NAMALWA (cell line): ENCODE results near the gene KIDINS220.
"Not testable (repeated sequence)": the region's sequence is repeated elsewhere in the genome, so short reads cannot be mapped to it uniquely, and the experiment has no call there.

Experiments used
- DNase-seq: peaks from one replicate; pipeline ENCODE4 v3.0.0-alpha.2; 2015; ENCODE audit warnings: low spot score

Gene KIDINS220

GRCh38 chr2:8754106-8754776, 83.2 kb downstream of the KIDINS220 start:
- DNase-seq: no peak

- no peak for DNase-seq
Observed at GRCh38 chr2:8753609-8754008, 83.8 kb downstream of the KIDINS220 start.

GRCh38 chr2:8752385-8752784, 85.0 kb downstream of the KIDINS220 start:
- DNase-seq: no peak

- DNase-seq: no peak
Observed at GRCh38 chr2:8750221-8750620, 87.2 kb downstream of the KIDINS220 start.

- DNase-seq: no peak
Observed at GRCh38 chr2:8743261-8743660, 94.2 kb downstream of the KIDINS220 start.

GRCh38 chr2:8740136-8740535, 97.3 kb downstream of the KIDINS220 start:
- DNase-seq: no peak

GRCh38 chr2:8737571-8738175, 99.7 kb downstream of the KIDINS220 start:
- no peak for DNase-seq

DNA sequence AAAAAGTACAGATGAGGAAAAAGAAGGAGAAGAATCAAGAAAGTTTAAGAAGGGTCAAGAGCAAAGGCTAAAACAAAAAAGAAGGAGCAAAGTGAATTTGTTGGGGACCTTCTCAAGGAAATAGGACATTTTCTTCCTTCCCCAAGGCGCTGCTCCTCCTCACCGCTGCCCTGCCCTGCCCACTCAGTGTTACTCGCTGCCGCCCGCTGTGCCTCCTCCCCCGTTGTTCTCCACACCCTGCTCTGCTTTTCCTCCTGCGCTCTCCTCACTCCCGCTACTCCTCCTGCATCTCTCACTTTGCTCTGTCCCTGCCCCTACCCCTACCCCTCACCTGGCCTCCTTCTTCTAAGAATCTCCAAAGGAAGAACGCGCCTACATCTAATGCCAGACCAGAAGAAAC, 104.8 kb downstream of the KIDINS220 start:
- DNase-seq: no peak

DNA sequence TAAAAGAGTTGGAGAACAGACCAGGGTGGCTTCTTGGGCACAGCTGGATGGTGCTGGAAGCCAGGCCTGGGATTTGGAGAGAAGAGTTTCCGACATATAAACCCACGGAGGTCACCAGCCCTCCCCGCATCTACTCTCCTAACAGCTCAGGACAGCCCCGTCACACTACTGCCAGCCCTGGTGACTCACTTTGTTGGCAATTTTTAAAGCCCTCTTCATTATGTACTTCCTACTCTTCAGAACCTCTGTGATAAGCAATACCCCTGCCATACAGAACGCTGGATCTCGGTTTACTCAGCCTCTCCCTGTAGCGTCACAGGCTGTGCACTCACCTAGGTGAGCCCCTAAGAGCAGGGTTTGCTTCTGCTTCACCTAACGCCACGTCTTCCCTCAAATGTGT, 107.5 kb downstream of the KIDINS220 start:
- no peak for DNase-seq

DNA sequence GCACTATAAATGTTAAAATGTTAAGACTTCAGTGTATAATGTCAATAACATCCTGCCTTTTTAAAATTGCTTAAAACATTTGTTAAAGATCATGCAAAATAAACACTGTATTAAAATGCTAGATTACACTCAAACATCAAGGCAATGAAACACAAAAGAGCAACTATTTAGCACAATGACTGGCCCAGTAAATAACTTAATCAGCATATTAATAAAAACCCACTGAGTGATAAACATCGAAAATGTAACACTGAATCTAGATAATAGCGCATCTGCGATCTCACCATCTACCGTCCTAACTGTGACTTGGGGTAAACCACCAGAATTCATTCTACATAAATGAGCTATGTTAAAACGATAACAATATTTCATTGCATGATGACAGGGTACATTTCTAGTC, 108.3 kb downstream of the KIDINS220 start:
- not testable (repeated sequence) for DNase-seq

DNA sequence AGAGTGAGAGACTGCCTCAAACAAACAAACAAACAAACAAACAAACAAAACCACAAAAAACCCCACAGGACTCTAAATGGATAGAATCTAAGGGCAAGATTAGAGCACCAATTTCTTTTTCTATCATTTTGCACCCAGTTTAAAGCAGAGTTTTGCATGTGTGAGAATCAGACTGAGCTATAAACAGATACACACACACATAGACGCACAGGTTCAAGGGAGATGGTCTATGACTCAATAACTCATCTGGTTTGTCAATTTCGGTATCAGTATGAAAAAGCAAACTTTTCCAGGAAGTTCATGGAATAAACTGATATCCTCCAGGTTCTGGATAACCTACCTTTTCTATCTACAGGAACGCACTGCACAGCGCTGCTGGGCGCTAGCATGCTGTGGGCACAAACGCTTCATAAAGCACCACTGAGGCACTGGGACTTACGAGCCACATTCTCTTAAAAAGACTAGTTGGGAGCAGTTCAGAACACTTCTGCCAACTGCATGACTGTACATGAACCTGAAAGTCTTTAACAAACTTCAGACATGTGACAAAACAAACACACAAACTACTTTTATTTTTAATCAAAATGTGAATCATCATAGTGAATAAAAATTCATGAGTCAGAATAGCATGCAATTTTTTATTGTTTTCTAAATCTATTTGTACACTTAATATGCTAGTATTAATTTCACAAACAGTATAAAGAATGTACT, 109.0 kb downstream of the KIDINS220 start:
- no peak for DNase-seq

DNA sequence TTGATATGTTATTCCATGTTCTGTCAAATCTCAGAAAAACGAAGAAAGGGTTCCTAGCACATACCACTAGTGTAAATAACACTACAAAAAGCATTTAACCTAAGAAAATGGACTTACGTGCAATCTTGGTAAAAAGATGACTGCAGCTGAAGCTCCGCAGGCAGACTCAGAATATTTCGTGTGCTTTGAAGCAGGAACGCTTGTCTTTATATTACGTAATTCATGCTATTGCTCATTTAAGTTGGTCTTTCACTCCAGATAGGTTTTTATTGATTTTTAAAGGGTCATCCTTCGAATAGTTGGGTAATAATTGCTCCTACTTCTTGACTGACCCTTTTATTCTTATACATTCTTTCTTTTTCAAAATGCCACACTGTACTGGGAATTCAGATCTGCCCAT, 111.6 kb downstream of the KIDINS220 start:
- DNase-seq: no peak

DNA sequence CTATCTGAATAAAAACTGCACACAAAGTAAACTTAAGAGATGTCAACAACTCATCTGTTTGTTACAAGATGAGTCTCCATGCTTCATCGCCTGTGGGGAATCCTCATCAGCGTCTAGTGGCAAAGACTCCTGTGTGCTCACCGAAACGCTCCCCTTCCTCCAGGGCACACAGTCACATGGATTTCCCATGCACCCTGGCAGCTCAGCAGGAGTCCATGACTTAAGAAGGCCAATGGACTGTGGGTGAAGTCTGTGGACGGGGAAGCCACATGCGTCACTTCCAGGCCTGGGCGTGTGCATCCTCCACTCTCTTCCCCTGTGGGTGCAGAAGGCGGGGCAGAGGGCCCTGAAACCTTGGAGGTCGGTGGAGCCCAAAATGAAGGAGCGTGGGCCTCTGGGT, 114.4 kb downstream of the KIDINS220 start:
- no peak for DNase-seq

DNA sequence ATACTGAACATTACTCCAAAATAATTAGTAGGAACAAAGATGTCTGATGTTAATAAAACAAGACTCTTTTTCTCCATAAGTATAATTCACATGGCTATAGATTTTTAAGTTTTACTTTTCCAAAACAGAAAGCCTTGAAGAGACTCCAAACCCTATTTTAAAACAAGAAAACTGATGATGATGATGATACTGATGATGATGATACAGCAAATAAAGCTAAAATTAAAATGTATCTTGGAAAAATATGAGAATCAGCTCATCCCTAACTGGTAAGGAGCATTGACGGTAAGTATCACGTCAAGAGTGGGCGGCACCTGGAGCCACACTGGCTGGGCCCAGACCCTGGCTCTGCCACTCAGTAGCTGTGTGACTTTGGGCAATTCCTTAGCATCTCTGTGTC, 116.0 kb downstream of the KIDINS220 start:
- DNase-seq: no peak

DNA sequence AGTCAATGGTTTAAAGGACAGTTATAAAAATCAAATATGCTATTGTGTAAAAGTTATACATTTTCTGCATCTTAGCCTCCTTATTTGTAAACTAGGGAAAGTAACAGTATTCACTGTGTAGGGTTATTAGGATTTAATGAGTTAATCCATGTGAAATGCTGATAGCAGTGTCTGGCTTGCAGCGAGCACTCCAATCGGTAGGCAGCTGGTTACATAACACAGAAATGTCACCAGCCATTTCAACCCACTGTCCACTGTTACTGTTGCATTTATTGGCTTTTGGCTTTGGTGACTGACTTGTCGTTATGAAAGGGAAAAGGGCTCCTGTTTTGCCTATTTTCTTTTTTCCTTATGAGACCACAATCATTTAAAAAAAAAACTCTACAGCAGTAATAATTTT, 116.7 kb downstream of the KIDINS220 start:
- no peak for DNase-seq

DNA sequence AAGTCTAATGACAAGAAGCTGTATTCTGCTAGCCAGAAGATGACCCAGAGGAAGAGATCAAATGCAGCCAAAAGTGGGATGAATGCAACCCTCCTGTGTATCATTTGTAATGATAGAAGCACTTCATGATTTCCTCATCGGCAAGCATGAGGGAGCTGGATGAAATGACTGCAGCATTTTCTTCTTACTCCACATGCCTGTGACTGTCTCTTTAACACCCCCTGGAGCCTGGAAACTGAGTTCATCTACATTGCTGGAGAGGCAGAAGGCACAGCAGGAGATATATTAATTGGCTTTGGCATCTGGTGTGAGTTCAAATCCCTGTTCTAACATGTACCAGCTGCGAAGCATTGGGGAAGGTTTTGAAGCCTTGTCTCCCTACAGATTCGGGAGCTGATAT, 117.9 kb downstream of the KIDINS220 start:
- DNase-seq: no peak

- DNase-seq: no peak
Observed at GRCh38 chr2:8714971-8715370, 122.4 kb downstream of the KIDINS220 start.

GRCh38 chr2:8714283-8714682, 123.1 kb downstream of the KIDINS220 start:
- DNase-seq: no peak

GRCh38 chr2:8710951-8711350, 126.5 kb downstream of the KIDINS220 start:
- DNase-seq: no peak

DNA sequence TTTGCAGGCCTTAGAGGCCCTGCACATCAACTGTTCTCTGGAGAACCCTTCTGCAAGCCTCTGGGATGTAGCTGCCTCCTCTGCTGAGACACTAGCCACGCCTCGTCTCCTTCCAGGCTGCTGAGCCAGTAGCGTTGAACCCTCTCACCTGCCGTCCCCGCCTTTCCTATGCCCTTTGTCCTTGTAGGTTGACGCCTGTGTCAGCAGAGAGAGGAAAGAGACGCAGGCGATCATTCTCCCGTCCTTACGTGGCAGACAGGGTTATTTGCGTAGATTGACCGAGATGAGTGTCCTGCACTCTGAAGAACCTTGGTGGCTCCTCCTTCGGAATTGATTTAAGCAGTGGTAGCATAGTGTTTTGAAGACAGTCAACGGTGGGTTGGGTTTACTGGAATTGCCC, 127.8 kb downstream of the KIDINS220 start:
- no peak for DNase-seq

- DNase-seq: no peak
Observed at GRCh38 chr2:8704906-8705305, 132.5 kb downstream of the KIDINS220 start.

- DNase-seq: no peak
Observed at GRCh38 chr2:8701681-8702379, 135.6 kb downstream of the KIDINS220 start.

- no peak for DNase-seq
Observed at GRCh38 chr2:8699839-8700238, 137.6 kb downstream of the KIDINS220 start.
